ENCODE measurements around the gene VAT1. TPM values are rescaled to one million over a fixed set of nuclear protein-coding genes. Genes with fewer than 3 reads are reported as not detected.

The VAT1 gene
- total RNA-seq, 1 donor from 2014 or later: 413 TPM

- H3K27ac Mint-ChIP-seq (ENCODE audit: unreplicated experiment): peak overlapping the region; percentile 66
- no peaks in the 10 kb centered on the region for H3K9me3 Mint-ChIP-seq (ENCODE audit: unreplicated experiment)
- H3K36me3 Mint-ChIP-seq (ENCODE audit: low read depth, unreplicated experiment): peaks cover 14% of the 10 kb centered on the region
- Histone ChIP-seq H3K27me3 (ENCODE audit: insufficient read depth, low read length) (no peaks in the 10 kb centered on the region), H3K4me3 (ENCODE audit: insufficient read depth, low read depth, low read length) (no peak overlapping the region), H2AFZ (ENCODE audit: low read depth, low read length) (no peak overlapping the region), H3K4me1 (ENCODE audit: insufficient read depth, low read length) (peaks cover 10% of the 10 kb centered on the region), H3K79me2 (ENCODE audit: insufficient read depth, low read length) (peaks cover 21% of the 10 kb centered on the region), H3K9ac (ENCODE audit: low read length) (no peak overlapping the region), H3K36me3 (ENCODE audit: insufficient read depth, low read length) (peaks cover 8% of the 10 kb centered on the region), H4K20me1 (ENCODE audit: insufficient read depth, low read length) (peaks cover 32% of the 10 kb centered on the region), H3K27ac (ENCODE audit: low read depth, low read length) (no peak overlapping the region), H3K4me2 (ENCODE audit: low read length) (no peak overlapping the region), H3K9me3 (ENCODE audit: insufficient read depth, low read depth, low read length) (no peaks in the 10 kb centered on the region)
- no peaks in the 10 kb centered on the region for H3K27me3 Mint-ChIP-seq (ENCODE audit: low read depth, unreplicated experiment)
- H3K4me3 Mint-ChIP-seq (ENCODE audit: unreplicated experiment): peak overlapping the region; percentile 27
- DNase-seq (ENCODE audit: low read depth) (no peak), FAIRE-seq (no peak)
- H3K4me1 Mint-ChIP-seq (ENCODE audit: low read depth, unreplicated experiment): peaks cover 51% of the 10 kb centered on the region
- TF ChIP-seq CTCF (IDR thresholded peaks at IDR 0.05; ENCODE audit: insufficient read depth, low read depth, low read length) (no peak), EZH2 (IDR thresholded peaks at IDR 0.05; ENCODE audit: insufficient read depth, low read length) (no peak)
These were observed 7.3 kb downstream of the VAT1 start for GRCh38 chr17:43014649-43015542.

GRCh38 chr17:43014020-43014648, 8.1 kb downstream of the VAT1 start:
- Mint-ChIP-seq H3K4me1 (ENCODE audit: low read depth, unreplicated experiment) (peaks cover 44% of the 10 kb centered on the region), H3K9me3 (ENCODE audit: unreplicated experiment) (no peaks in the 10 kb centered on the region), H3K27me3 (ENCODE audit: low read depth, unreplicated experiment) (no peaks in the 10 kb centered on the region), H3K4me3 (ENCODE audit: unreplicated experiment) (peak overlapping the region; percentile 34), H3K36me3 (ENCODE audit: low read depth, unreplicated experiment) (peaks cover 14% of the 10 kb centered on the region), H3K27ac (ENCODE audit: unreplicated experiment) (peak overlapping the region; percentile 66)
- H3K36me3 ChIP-seq (ENCODE audit: insufficient read depth, low read length): peaks cover 8% of the 10 kb centered on the region
- H3K27me3 ChIP-seq (ENCODE audit: insufficient read depth, low read length): no peaks in the 10 kb centered on the region
- H3K79me2 ChIP-seq (ENCODE audit: insufficient read depth, low read length): peaks cover 14% of the 10 kb centered on the region
- no peak for FAIRE-seq
- H3K4me1 ChIP-seq (ENCODE audit: insufficient read depth, low read length): peaks cover 5% of the 10 kb centered on the region
- no peak overlapping the region for H3K9ac ChIP-seq (ENCODE audit: low read length)
- H3K4me3 ChIP-seq (ENCODE audit: insufficient read depth, low read depth, low read length): no peak overlapping the region
- TF ChIP-seq CTCF (IDR thresholded peaks at IDR 0.05; ENCODE audit: insufficient read depth, low read depth, low read length): no peak
- no peak for DNase-seq (ENCODE audit: low read depth)
- no peak overlapping the region for H3K4me2 ChIP-seq (ENCODE audit: low read length)
- H4K20me1 ChIP-seq (ENCODE audit: insufficient read depth, low read length): peaks cover 32% of the 10 kb centered on the region
- H3K27ac ChIP-seq (ENCODE audit: low read depth, low read length): no peak overlapping the region
- H2AFZ ChIP-seq (ENCODE audit: low read depth, low read length): no peak overlapping the region
- no peaks in the 10 kb centered on the region for H3K9me3 ChIP-seq (ENCODE audit: insufficient read depth, low read depth, low read length)

All from astrocyte (in vitro differentiated cells and primary cell).